ENCODE data around the gene SH3TC2. TPM values are rescaled to one million over a fixed set of nuclear protein-coding genes. Genes with fewer than 3 reads are reported as not detected.

The SH3TC2 gene
- total and polyA plus RNA-seq, 8 donors = under 0.01 to 3.1 (median 0.46) TPM; not detected in 1

DNA sequence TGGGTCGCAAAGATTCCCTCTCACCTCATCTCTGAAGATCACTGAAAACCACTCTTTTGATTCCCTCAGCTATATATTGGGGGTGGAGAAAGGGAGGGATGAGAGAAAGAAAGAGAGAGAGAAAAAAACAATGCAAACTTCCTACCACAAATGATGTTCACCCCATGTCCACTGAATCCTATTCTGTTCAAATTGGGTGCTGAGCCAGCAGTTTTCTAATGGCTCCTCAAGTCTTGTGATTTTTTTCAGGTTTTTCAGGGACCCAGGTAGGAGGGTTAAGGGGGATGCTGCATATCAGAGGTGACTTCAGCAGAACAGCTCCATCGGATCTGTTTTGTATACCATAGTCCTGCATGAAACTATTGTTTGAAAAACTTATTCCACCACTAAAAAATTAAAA, 95.9 kb downstream of the SH3TC2 start:
- DNase-seq = no peak
- intact Hi-C loops (cut with DNase I; ENCODE audit: low total_unique reads) = no loop called here
- peak overlapping the region in 3 of 5 donors; percentile 34 to 71 (median 63) for H3K27ac ChIP-seq
- no peak overlapping the region for H3K4me3 ChIP-seq
- TF ChIP-seq, protein P1, sequence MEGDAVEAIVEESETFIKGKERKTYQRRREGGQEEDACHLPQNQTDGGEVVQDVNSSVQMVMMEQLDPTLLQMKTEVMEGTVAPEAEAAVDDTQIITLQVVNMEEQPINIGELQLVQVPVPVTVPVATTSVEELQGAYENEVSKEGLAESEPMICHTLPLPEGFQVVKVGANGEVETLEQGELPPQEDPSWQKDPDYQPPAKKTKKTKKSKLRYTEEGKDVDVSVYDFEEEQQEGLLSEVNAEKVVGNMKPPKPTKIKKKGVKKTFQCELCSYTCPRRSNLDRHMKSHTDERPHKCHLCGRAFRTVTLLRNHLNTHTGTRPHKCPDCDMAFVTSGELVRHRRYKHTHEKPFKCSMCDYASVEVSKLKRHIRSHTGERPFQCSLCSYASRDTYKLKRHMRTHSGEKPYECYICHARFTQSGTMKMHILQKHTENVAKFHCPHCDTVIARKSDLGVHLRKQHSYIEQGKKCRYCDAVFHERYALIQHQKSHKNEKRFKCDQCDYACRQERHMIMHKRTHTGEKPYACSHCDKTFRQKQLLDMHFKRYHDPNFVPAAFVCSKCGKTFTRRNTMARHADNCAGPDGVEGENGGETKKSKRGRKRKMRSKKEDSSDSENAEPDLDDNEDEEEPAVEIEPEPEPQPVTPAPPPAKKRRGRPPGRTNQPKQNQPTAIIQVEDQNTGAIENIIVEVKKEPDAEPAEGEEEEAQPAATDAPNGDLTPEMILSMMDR (IDR thresholded peaks at IDR 0.05) = no peak
- no peak for TF ChIP-seq POLR2A (IDR thresholded peaks at IDR 0.05)
- no peak for TF ChIP-seq POLR2AphosphoS5 (IDR thresholded peaks at IDR 0.05)
- H3K27me3 ChIP-seq = no peaks in the 10 kb centered on the region
- no peaks in the 10 kb centered on the region for H3K9me3 ChIP-seq
- peaks cover 3 to 52% (median 19%) of the 10 kb centered on the region in 4 donors for H3K4me1 ChIP-seq
- 89 to 100% (median 95%) methylated on average over 2 of the region's 2 CpGs for WGBS, 5 donors
- H3K36me3 ChIP-seq = no peaks in the 10 kb centered on the region

DNA sequence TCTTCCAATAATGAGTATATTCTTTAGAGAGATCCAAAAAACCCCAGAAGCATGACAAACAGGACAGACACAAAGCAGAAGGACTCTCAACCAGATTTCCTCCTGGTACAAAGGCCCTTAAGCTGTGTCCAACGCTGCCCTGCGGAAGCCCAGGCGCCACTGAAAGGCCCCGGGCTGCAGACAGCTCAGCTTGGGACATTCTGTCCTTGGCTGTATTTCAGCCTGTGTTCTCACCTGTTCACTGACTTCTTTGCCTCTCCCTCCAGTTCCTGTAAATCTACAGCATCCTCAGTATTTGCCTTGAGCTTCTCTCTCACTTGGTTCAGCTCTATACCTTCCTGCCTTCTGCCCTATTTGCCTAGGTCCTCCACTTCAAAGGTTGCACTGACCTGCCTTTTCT, 96.5 kb downstream of the SH3TC2 start:
- Histone ChIP-seq H3K4me3 (no peak overlapping the region), H3K36me3 (no peaks in the 10 kb centered on the region), H3K4me1 (peaks cover 4 to 54% (median 19%) of the 10 kb centered on the region in 4 donors), H3K9me3 (no peaks in the 10 kb centered on the region), H3K27me3 (no peaks in the 10 kb centered on the region), H3K27ac (peak overlapping the region in 3 of 5 donors; percentile 63 to 71 (median 63))
- no peak for DNase-seq
- TF ChIP-seq POLR2A (IDR thresholded peaks at IDR 0.05) (no peak), POLR2AphosphoS5 (IDR thresholded peaks at IDR 0.05) (peak in 2 of 3 donors; percentile 30 to 31), EP300 (IDR thresholded peaks at IDR 0.05) (peak; percentile 68)
- TF ChIP-seq, protein P1 (IDR thresholded peaks at IDR 0.05) = no peak
- 71 to 96% (median 90%) methylated on average over 4 of the region's 4 CpGs for WGBS, 5 donors
- intact Hi-C loops (cut with DNase I; ENCODE audit: low total_unique reads) = no loop called here

DNA sequence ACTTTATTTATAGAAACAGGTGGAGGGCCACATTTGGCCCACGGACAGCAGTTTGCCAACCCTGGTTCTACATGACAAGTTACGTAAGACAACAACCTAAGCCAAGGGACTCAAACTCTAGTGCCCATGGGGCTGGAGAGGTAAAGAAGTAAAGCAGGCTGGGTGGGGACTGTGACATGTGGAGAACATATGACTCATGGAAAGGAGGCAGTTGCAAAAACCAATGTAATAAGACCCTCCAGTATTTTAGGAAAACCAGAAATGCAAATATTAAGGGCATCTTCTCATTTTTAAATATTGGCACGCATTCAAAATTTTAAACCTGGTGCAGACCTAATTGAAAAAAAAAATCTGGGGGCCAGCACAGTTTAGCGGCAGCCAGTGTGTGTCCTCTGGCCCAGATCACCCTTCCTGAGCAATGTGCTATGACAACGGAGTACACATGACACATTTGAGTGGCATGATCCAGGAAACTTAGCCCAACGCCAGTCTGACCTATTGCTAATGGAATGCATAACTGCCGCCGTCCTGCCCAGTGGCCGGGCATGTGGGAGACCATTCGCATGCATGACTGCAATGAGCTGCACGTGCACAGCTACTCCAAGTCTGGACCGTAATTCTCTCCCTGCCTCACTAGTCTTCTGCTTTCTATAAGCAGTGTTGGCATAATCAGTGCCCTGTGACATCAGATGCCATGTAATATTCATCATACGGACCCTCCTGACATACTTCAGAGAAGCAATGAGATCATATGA, 97.2 kb downstream of the SH3TC2 start:
- WGBS, 5 donors = 61 to 75% (median 66%) methylated on average over 13 of the region's 13 CpGs
- Histone ChIP-seq H3K36me3 (no peaks in the 10 kb centered on the region), H3K27me3 (no peaks in the 10 kb centered on the region), H3K4me1 (peaks cover 4 to 54% (median 17%) of the 10 kb centered on the region in 4 donors), H3K27ac (peak overlapping the region in 4 of 5 donors; percentile 49 to 71 (median 63)), H3K4me3 (no peak overlapping the region), H3K9me3 (no peaks in the 10 kb centered on the region)
- peak; percentile 63 to 77 for DNase-seq
- TF ChIP-seq POLR2AphosphoS5 (IDR thresholded peaks at IDR 0.05) (peak; percentile 43 to 82 (median 71)), POLR2A (IDR thresholded peaks at IDR 0.05) (no peak)
- intact Hi-C loops (cut with DNase I; ENCODE audit: low total_unique reads) = no loop called here

DNA sequence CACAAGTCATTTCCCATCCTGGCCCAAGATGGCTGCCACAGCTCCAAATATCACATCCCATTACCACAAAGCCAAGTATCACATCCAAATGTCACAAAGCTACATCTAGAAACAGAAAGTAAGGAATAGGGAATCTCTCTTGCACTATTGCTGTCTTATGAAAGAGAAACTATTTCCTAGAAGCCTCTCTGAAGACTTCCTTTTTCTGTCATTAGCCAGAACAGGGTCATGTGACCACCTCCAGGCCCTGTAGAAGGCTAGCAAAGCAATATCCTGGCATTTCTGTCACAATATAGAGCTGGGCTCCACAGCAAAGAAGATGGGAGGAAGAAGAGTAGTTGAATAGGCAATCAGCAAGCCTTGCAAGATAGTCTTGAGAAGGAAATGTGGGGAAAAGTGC, 99.2 kb downstream of the SH3TC2 start:
- H3K27me3 ChIP-seq = no peaks in the 10 kb centered on the region
- peak overlapping the region in 1 of 5 donors; percentile 33 for H3K27ac ChIP-seq
- H3K4me3 ChIP-seq = no peak overlapping the region
- H3K4me1 ChIP-seq = peaks cover 3 to 42% (median 8%) of the 10 kb centered on the region in 4 donors
- TF ChIP-seq, protein P1 (IDR thresholded peaks at IDR 0.05) = no peak
- TF ChIP-seq POLR2AphosphoS5 (IDR thresholded peaks at IDR 0.05) (no peak), POLR2A (IDR thresholded peaks at IDR 0.05) (no peak), EP300 (IDR thresholded peaks at IDR 0.05) (no peak)
- intact Hi-C loops (cut with DNase I; ENCODE audit: low total_unique reads) = no loop called here
- H3K36me3 ChIP-seq = no peaks in the 10 kb centered on the region
- DNase-seq = no peak
- no peaks in the 10 kb centered on the region for H3K9me3 ChIP-seq
